ENCODE results near the gene SRSF5.

SRSF5 gene

DNA sequence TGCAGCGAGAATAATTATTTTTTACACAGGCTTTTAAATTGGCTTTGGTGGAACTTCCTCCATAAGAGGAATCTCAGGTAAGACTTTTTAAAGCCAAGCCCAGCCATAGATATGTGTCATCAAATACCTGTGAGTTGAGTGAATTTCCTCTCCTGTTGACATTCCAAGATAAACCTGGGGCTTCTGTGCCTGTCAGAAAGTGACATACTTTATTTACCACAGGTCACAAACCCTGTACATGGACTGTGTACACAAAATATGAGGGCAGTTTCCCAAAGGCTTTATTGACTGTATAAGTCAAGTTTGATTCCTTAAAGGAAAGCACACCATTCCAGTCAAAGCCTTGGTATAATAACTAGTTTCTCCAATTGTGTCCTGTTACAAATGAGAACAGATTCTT is 25.9 kb upstream of the SRSF5 start:
- in situ Hi-C loops (cut with MboI; ENCODE audit: low sequenced_read_pairs, unreplicated experiment) = no loop called here
- TF ChIP-seq, protein P1, sequence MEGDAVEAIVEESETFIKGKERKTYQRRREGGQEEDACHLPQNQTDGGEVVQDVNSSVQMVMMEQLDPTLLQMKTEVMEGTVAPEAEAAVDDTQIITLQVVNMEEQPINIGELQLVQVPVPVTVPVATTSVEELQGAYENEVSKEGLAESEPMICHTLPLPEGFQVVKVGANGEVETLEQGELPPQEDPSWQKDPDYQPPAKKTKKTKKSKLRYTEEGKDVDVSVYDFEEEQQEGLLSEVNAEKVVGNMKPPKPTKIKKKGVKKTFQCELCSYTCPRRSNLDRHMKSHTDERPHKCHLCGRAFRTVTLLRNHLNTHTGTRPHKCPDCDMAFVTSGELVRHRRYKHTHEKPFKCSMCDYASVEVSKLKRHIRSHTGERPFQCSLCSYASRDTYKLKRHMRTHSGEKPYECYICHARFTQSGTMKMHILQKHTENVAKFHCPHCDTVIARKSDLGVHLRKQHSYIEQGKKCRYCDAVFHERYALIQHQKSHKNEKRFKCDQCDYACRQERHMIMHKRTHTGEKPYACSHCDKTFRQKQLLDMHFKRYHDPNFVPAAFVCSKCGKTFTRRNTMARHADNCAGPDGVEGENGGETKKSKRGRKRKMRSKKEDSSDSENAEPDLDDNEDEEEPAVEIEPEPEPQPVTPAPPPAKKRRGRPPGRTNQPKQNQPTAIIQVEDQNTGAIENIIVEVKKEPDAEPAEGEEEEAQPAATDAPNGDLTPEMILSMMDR (IDR thresholded peaks at IDR 0.05; ENCODE audit: borderline replicate concordance, control extremely low read depth, extremely low read depth, insufficient read depth, missing control alignments) = no peak
- no peak for DNase-seq (ENCODE audit: low spot score)

DNA sequence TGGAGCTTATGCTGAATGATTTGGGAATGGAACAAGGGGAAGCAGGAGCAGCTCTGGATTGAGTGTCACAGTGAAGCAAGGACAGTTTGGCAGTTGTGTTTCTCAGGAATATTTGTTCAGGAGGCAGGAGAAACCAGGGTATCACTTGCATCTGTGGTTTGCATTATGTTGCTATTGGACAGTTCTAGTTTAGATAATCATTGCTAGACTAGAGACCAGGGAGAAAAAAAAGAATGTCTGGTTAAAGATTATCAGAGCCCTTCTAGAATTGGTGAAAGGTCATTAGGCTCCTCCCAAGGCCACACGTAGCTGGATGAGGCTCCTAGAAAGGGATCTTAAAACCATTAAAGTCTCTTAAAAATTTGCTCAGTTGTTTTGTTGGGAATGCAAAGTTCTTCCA is 17.0 kb upstream of the SRSF5 start:
- in situ Hi-C loops (cut with MboI; ENCODE audit: low sequenced_read_pairs, unreplicated experiment) = no loop called here
- no peak for DNase-seq (ENCODE audit: low spot score)
- TF ChIP-seq, protein P1 (IDR thresholded peaks at IDR 0.05; ENCODE audit: borderline replicate concordance, control extremely low read depth, extremely low read depth, insufficient read depth, missing control alignments) = no peak

DNA sequence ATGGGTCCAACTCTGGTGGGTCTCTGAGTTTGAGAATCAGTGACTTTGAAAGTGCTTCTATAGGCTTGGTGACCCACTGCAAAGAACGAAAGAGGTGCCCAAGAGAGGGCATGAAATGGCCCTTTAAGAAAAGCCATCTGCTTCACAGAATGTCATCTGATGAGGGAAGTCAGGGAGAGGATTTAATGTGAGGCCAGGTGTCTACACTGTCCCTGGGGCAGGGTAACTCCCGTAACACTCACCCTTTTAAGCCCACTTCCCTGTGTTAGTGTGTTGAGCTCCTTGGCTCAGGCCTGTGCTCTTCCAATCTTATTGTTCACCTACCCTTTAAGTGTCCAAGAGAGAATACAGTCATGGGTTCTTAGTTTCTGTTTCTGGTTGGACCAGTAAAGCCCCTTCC is 16.4 kb upstream of the SRSF5 start:
- TF ChIP-seq, protein P1 (IDR thresholded peaks at IDR 0.05; ENCODE audit: borderline replicate concordance, control extremely low read depth, extremely low read depth, insufficient read depth, missing control alignments) = no peak
- no peak for DNase-seq (ENCODE audit: low spot score)
- in situ Hi-C loops (cut with MboI; ENCODE audit: low sequenced_read_pairs, unreplicated experiment) = no loop called here

DNA sequence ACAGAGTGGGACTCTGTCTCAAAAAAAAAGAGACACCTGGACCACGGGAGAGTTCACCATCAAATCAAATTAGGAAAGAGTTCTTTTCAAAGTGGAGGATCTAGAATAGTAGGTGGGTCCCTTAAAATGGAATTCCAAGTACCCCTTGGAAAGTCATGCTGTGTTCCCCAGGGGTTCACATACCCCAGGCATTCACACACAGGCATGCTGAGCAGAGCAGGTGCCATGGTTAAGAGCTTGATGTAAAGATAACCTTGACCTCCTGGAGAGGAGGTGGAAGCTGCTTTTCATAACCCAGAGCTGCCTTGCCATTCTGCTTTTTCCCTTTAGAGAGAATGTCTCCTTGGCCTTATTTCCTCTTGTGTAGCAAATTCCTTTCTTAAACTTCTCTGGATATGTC is 14.2 kb upstream of the SRSF5 start:
- TF ChIP-seq, protein P1 (IDR thresholded peaks at IDR 0.05; ENCODE audit: borderline replicate concordance, control extremely low read depth, extremely low read depth, insufficient read depth, missing control alignments) = no peak
- in situ Hi-C loops (cut with MboI; ENCODE audit: low sequenced_read_pairs, unreplicated experiment) = no loop called here
- DNase-seq (ENCODE audit: low spot score) = no peak

DNA sequence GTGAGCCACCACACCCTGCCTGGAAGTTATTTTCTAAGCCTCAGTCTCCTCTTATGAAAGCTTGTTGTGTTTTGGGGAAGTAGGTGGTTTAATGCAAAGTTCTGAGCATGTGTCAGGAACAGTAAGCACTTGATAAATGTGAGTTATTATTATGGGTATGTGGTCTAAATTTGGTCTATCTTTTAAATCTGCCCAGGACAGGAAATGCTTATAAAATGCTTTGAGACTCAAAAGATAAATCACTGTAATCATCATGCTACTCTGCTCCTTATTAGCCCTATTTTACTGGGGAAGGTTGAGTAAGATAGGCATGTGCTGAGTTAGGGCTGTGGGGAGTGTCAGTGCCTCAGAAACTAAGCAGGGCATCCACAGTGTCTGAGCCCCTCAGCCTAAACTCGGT is 13.1 kb upstream of the SRSF5 start:
- TF ChIP-seq, protein P1 (IDR thresholded peaks at IDR 0.05; ENCODE audit: borderline replicate concordance, control extremely low read depth, extremely low read depth, insufficient read depth, missing control alignments) = no peak
- in situ Hi-C loops (cut with MboI; ENCODE audit: low sequenced_read_pairs, unreplicated experiment) = no loop called here
- DNase-seq (ENCODE audit: low spot score) = no peak

DNA sequence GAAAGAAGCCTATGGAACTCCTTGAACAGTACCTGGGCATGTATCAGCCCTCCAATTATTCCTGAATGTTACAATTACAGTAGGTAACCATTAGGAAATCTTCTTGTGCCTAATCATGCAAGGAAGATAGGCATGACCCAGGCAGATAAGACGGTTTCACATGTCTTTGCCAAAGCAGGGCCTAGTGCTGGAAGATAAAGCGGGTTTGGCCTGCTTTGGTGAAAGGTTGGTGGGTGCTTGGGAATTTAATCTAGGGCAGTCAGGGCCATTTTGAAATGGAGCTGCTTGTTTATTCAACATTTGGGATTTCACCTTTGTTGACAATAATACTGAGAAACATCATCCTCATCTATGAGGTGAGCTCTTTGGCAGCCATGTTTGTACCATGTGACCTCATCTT is 12.5 kb upstream of the SRSF5 start:
- DNase-seq (ENCODE audit: low spot score) = no peak
- TF ChIP-seq, protein P1 (IDR thresholded peaks at IDR 0.05; ENCODE audit: borderline replicate concordance, control extremely low read depth, extremely low read depth, insufficient read depth, missing control alignments) = no peak
- in situ Hi-C loops (cut with MboI; ENCODE audit: low sequenced_read_pairs, unreplicated experiment) = no loop called here

DNA sequence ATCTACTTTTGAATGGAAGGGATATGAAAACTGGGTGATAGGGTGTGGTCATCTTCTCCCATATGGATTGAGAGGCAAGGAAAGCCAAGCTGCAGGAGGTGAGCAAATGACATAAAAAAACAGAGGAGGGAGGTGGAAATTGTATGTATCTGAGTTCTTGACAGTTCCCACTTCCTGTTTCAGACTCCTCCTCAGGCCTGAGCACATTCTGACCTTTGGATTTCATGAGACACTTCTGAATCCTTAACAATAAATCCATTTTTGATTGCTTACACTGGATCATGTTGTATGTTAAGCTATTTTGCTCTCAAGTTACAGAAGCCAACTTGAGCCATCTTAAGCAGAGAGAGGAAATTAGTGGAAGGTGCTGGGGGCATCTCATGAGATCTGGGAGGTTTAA is 11.6 kb upstream of the SRSF5 start:
- in situ Hi-C loops (cut with MboI; ENCODE audit: low sequenced_read_pairs, unreplicated experiment) = no loop called here
- TF ChIP-seq, protein P1 (IDR thresholded peaks at IDR 0.05; ENCODE audit: borderline replicate concordance, control extremely low read depth, extremely low read depth, insufficient read depth, missing control alignments) = no peak
- DNase-seq (ENCODE audit: low spot score) = no peak

Data from GM13976 (cell line).